WERI-Rb-1 (cell line): ENCODE measurements around the gene BCR.

ENCODE experiments used
- DNase-seq: peaks from one replicate; pipeline ENCODE4 v3.0.0-alpha.2; 2020
- H3K27ac ChIP-seq: fragments of 250-450 bp; sonication (Bioruptor Pico); 2 replicates; pipeline ENCODE4 v1.5.1; 2020; ENCODE audit warnings: mild to moderate bottlenecking, moderate library complexity
- H3K27me3 ChIP-seq: fragments of 250-450 bp; sonication (Bioruptor Pico); 2 replicates; pipeline ENCODE4 v1.5.1; 2021; ENCODE audit warnings: mild to moderate bottlenecking, low read depth, moderate library complexity; ENCODE audit not compliant: insufficient read depth, severe bottlenecking
- H3K36me3 ChIP-seq: fragments of 250-450 bp; sonication (Bioruptor Pico); 2 replicates; pipeline ENCODE4 v1.5.1; 2020; ENCODE audit warnings: mild to moderate bottlenecking, moderate library complexity
- H3K4me3 ChIP-seq: 2 replicates; pipeline ENCODE4 v1.5.1; 2011; ENCODE audit warnings: low read depth, mild to moderate bottlenecking, control low read depth, low read length
- H3K9me3 ChIP-seq: fragments of 250-450 bp; sonication (Bioruptor Pico); 2 replicates; pipeline ENCODE4 v1.5.1; 2021; ENCODE audit warnings: mild to moderate bottlenecking, moderate library complexity; ENCODE audit not compliant: severe bottlenecking
- TF ChIP-seq, protein P1 (sequence below): IDR thresholded peaks from 2 replicates; pipeline ENCODE4 v1.5.1; 2011; ENCODE audit warnings: low read depth, mild to moderate bottlenecking, control low read depth, inconsistent platforms, low read length

The BCR gene

DNA sequence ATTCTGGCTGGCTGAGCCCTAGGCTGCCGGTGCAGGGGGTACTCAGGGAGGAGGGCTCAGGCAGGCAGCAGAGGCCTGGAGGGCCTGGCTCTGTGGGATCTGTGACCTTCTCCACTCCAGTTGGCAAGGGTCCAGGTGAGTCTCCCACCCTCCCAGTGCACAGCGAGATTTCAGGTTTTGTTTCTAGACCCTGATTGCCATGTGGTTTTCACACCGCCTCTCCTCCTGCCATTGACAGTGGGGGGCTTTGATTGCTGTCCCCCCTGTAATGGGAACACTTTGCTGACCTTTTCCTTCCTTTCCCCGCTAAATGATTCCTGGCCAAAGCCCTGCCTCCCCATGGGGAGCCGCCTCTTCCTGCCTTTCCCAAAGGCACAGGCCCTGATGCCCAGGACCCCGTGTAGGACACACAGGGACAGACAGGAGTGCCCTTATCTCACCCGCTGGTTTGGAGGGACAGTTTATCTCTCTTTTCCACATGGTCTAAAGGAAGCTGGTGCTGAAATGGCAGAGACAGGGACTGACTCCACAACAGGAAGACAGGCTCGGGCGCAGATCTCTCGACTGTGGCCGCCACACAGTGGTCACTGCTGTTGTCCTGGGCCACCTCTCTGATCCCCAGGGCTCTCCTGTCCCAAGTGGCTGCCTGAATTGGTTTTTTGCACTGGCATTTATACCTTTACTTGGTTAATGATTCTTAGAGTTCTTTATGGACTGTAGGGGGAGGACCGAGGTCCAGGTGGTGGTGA, 43.4 kb downstream of the BCR start:
- TF ChIP-seq, protein P1, sequence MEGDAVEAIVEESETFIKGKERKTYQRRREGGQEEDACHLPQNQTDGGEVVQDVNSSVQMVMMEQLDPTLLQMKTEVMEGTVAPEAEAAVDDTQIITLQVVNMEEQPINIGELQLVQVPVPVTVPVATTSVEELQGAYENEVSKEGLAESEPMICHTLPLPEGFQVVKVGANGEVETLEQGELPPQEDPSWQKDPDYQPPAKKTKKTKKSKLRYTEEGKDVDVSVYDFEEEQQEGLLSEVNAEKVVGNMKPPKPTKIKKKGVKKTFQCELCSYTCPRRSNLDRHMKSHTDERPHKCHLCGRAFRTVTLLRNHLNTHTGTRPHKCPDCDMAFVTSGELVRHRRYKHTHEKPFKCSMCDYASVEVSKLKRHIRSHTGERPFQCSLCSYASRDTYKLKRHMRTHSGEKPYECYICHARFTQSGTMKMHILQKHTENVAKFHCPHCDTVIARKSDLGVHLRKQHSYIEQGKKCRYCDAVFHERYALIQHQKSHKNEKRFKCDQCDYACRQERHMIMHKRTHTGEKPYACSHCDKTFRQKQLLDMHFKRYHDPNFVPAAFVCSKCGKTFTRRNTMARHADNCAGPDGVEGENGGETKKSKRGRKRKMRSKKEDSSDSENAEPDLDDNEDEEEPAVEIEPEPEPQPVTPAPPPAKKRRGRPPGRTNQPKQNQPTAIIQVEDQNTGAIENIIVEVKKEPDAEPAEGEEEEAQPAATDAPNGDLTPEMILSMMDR = no peak
- no peak overlapping the region for H3K4me3 ChIP-seq
- DNase-seq = no peak
- H3K27me3 ChIP-seq = no peaks in the 10 kb centered on the region
- no peak overlapping the region for H3K27ac ChIP-seq
- H3K36me3 ChIP-seq = peaks cover 5% of the 10 kb centered on the region; the same call in 1 of the 2 replicates
- peaks cover 2% of the 10 kb centered on the region for H3K9me3 ChIP-seq

DNA sequence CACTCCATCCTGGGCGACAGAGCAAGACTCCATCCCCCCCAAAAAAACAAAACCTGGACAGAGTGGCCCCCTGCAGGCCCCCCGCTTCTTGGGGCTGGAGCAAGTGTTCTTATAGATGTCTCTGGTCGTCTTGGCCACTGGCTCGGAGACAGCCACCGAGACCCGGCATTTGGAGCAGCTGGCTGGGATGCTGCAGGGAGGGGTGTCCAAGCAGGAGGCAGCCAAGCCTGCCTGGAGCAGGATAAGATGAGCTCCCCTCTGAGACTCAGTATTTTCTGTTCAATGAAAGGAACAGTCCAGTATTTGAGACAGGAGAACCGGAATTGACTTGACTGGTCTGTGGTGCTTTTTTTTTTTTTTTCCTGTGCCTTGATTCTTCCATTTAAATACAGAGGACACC, 44.5 kb downstream of the BCR start:
- H3K36me3 ChIP-seq = peaks cover 9% of the 10 kb centered on the region
- TF ChIP-seq, protein P1 = no peak
- no peak overlapping the region for H3K4me3 ChIP-seq
- peaks cover 2% of the 10 kb centered on the region for H3K9me3 ChIP-seq
- no peak overlapping the region for H3K27ac ChIP-seq
- no peaks in the 10 kb centered on the region for H3K27me3 ChIP-seq
- no peak for DNase-seq

DNA sequence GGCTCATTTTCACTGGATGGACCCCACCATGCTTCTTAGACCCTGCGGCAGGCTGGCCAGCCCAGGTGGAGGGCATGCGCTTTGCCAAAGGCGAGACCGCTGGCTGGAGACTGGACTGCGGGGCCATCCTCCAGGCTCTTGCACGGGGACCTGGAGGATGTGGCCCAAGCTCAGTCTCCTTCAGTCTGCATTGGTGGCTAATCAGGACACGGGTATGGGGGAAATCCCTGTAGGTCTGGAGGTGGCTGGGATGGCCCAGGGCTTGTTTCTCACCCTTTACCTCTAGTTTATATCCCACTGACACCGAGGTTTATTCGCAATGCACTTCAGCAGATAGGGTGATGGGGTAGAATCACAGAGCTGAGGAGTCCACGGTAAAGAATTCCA, 45.0 kb downstream of the BCR start:
- no peaks in the 10 kb centered on the region for H3K27me3 ChIP-seq
- peaks cover 9% of the 10 kb centered on the region for H3K36me3 ChIP-seq
- TF ChIP-seq, protein P1 = no peak
- peaks cover 2% of the 10 kb centered on the region for H3K9me3 ChIP-seq
- no peak for DNase-seq
- H3K27ac ChIP-seq = no peak overlapping the region
- H3K4me3 ChIP-seq = no peak overlapping the region

DNA sequence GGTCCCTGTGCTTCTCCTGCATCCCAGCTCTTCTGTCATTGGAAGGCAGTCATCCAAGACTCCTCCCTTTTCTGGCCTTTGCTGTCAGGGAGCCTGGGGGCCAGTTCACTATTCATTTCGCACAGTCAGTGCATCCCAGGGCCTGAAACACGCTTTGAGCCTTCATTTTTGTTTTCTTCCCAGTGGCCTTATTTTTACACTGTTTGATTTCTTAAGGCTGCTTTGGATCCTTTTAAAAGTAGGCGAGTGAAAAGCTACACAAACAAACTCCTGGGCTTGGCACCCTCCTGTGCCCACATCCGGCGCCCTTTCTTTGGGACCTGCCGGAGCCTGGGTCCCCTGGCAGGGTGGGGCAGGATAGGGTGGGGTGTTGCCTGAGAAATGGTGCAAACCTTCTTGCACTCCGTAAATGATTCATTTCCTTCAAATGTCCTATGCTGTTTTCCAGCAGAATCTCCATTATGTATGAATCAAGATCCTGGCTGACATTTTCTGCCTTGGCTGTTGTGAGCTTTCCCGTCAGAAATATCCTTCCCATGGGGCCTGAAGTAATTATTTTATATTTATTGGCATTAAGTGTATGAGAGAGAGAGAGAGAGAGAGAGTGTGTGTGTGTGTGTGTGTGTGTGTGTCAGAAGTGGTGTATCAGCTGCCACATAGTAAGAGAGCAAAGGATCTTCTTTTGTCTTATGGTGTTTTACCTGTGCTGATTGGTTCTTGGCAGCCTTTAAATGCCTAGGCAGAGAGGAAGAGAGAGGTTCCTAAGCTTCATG, 45.6 kb downstream of the BCR start:
- H3K27ac ChIP-seq = no peak overlapping the region

DNA sequence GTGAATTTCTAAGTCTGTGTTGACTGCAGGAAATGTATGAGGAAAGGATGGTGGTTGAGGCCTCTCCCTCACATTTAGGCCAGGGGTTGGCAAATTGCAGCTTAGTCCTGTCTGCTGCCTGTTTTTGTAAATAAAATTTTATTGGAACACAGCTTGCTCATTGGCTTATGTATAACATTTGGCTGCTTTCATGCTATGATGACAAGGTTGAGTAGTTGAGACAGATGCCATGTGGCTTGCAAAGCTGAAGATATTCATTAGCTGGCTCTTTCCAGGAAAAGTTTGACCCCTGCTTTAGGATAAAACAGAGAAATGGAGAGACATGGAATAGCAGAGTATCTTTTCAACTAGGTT, 46.2 kb downstream of the BCR start:
- DNase-seq = no peak
- H3K9me3 ChIP-seq = peaks cover 2% of the 10 kb centered on the region
- H3K27ac ChIP-seq = no peak overlapping the region
- H3K4me3 ChIP-seq = no peak overlapping the region
- no peaks in the 10 kb centered on the region for H3K27me3 ChIP-seq
- TF ChIP-seq, protein P1 = no peak
- peaks cover 9% of the 10 kb centered on the region for H3K36me3 ChIP-seq

More for the DNA sequence above, 45.6 kb downstream of the BCR start:
- Histone ChIP-seq H3K9me3 (peaks cover 2% of the 10 kb centered on the region), H3K4me3 (no peak overlapping the region), H3K27me3 (no peaks in the 10 kb centered on the region), H3K36me3 (peaks cover 9% of the 10 kb centered on the region)
- no peak for DNase-seq
- TF ChIP-seq, protein P1 = no peak
